Endometrium (tissue), 2 donors: ENCODE data around the gene TPI1.
"Not testable (repeated sequence)": the region's sequence is repeated elsewhere in the genome, so short reads cannot be mapped to it uniquely, and the experiment has no call there.

Source experiments
- FAIRE-seq: peaks from 2 replicates; lab custom pipeline; 2012; peaks lifted over from hg19 to GRCh38; lab: Jason Lieb, UNC
- donor health status: control.
- donor health status: control.

Gene TPI1

GRCh38 chr12:6894321-6894720 is 27.0 kb downstream of the TPI1 start:
- FAIRE-seq: no peak

DNA sequence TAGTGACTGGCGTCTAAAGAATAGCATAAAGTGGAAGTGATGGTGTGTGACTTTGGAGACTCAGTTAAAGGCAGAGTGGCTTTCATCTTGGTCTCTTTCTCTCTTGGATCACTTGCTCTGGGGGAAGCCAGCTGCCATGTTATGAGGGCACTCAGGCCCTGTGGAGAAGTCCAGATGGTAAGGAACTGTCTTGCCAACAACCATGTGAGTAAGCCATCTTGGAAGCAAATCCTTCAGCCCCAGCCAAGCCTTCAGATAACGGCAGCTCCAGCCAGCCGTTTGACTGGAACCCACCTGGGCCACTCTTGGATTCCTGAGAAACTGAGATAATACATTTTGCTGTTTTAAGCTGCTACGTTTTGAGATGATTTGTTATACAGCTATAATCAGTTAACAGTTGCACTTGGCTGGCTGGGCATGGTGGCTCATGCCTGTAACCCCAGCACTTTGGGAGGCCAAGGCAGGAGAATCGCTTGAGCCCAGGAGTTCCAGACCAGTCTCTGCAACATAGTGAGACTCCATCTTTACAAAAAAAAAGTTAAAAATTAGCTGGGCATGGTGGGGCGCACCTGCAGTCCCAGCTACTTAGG is 29.6 kb downstream of the TPI1 start:
- FAIRE-seq: no peak

GRCh38 chr12:6899427-6899826 is 32.1 kb downstream of the TPI1 start:
- FAIRE-seq: no peak

GRCh38 chr12:6899837-6900519 is 32.6 kb downstream of the TPI1 start:
- FAIRE-seq: no peak

- FAIRE-seq: no peak
These were observed 35.1 kb downstream of the TPI1 start for GRCh38 chr12:6902448-6902847.

GRCh38 chr12:6903722-6904121 is 36.4 kb downstream of the TPI1 start:
- no peak for FAIRE-seq

GRCh38 chr12:6904280-6905276 is 37.2 kb downstream of the TPI1 start, which contains the start of gene LRRC23:
Gene LRRC23, plus strand, starts transcription at chr12:6904822. Its CDS starts 812 bp downstream, at chr12:6905634.
- FAIRE-seq: peak; percentile 96

DNA sequence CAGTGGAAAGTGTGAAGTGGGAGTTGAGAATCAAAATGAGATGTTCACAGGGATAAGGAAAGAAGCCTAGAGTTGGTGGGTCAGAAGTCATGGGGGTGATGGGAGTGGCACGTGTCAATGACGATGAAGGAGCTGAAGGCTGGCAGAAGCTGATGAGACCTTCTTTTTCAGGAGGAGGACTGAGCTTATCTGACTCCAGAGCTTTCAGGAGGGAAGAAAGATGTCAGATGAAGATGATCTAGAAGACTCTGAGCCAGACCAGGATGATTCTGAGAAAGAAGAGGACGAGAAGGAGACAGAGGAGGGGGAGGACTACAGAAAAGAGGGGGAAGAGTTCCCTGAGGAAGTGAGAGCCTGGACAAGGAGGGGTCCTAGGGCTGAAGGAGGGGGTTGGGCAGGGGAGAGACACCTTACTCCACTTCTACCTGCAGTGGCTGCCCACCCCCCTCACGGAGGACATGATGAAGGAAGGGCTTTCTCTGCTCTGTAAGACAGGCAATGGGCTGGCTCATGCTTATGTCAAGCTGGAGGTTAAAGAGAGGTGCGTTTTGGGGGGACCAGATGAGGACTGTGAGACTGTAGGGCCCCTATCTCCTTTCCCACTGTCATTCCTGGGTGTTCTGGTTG is 38.2 kb downstream of the TPI1 start:
- FAIRE-seq: no peak

- not testable (repeated sequence) for FAIRE-seq
These were observed 40.8 kb downstream of the TPI1 start for GRCh38 chr12:6908141-6908540.

DNA sequence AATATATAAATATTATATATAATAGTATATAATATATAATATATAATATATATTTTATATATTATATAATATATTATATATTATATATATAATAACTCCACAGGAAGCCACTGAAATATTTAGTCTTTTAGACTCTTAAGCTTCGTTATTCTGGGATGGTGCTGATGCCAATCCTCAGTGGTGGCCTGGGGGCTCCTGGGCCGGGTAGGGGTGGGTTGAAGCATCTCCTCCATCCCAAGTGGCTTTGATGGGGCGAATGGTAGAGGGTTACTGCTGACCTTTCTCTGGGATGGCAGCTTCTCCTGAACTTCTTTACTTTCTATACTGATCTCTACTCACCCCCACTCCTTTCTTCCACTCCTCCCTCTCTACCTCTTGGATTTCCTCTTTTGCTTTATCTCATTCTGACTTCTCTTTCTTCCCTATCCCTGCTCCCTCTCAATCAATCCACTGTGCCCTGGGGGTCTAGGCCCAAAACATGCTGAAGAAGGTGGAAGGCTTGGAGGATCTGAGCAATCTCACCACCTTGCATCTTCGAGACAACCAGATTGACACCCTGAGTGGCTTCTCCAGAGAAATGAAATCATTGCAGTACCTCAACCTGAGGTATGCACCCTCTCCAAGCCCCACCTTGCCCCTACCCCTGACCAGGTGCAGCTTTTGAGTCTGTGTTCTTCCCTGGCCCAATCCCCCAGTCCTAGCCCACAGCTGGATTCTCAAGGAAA is 42.3 kb downstream of the TPI1 start:
- no peak for FAIRE-seq

GRCh38 chr12:6912164-6912935 is 45.0 kb downstream of the TPI1 start:
- FAIRE-seq: no peak

GRCh38 chr12:6914246-6914946 is 47.1 kb downstream of the TPI1 start, which contains the start of gene ENO2:
Gene ENO2, plus strand, starts transcription at chr12:6914580. Its CDS starts 1,253 bp downstream, at chr12:6915833.
- FAIRE-seq: no peak

DNA sequence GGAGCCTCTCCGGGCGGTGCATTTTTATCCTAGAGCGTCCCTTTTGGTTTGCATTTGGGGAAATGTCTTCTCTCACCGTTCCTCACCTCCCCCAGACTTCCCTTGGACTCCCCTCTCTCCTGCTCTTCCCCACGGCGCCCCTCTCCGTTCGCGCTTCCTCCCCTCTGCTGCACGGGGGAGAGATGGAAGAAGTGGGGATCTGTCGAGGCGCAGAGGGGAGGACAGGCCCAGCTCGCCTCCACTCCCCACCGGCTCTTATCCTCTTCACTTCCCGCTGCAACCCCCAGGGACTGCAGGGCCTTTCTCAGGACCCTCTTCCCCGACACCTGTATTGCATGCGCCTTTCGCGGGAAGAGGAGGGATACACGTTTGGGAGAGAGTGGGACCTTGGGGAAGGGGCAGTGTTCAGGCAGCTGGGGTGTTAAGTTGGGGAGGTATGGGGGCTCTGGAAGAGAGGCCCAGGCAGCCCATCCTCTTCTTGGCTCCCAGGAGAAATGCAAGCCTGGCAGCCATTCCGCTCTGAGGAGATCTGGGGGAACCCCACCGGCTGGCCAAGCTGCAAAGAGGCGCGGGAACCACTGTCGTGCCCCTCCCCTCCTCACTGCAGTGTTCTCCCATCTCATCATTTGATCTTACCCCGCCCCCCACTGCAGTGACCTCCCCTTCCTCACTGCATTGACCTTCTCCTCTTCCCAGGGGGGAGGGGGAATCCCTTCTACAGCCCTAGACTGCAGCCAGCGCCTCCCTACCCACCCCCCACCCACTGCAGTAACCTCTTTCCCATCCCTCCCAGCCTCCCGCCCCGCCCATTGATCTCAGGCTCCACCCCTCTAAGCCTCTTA is 47.8 kb downstream of the TPI1 start:
- no peak for FAIRE-seq

DNA sequence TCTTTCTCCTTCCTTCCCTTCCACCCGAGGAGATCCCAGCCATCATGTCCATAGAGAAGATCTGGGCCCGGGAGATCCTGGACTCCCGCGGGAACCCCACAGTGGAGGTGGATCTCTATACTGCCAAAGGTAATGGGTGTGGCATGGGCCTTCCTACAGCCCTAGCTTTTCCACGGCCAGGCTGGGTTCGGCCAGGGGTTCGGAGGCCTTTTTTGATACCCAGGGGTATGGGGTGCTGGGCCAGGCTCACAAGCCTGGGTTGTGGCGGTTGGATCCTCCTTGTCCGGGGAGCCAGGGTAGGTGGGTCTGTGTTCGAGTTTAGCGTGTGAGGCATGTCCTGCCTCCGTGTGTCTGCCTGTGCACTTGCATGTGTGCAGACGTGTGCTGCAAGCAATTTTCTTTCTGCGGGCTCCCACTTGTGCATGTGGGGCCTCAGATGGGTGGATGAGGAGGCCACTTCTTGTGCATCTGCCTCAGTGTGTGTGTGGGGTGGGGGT is 48.5 kb downstream of the TPI1 start:
- no peak for FAIRE-seq

DNA sequence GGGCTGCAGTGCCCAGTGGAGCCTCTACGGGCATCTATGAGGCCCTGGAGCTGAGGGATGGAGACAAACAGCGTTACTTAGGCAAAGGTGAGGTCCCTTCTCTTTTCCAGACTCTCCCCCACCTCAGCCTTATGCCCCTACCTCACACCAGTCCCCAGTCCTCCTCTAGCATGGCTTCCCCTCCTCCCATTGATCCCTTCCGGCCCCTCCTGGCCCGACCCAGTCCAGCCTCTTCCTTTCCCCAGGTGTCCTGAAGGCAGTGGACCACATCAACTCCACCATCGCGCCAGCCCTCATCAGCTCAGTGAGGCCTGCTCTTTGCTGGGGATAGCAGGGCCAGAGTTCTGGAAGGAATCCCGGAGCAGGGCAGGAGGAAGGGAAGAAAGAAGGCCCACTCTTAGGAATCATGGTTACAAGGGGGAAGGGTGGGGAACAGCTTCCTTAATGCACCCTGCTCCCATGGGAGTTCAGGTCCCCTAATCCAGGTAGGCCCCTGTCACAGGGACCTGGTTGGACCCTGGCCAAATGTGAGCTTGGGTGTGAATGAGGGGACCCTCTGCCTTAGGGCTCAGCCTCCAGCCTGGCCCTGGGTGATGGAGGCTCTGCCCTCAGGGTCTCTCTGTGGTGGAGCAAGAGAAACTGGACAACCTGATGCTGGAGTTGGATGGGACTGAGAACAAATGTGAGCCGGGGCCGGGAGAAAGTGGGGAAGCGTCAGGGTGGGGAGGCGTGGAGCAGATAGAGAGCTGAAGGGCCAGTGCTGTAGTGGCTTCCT is 49.3 kb downstream of the TPI1 start:
- FAIRE-seq: no peak

DNA sequence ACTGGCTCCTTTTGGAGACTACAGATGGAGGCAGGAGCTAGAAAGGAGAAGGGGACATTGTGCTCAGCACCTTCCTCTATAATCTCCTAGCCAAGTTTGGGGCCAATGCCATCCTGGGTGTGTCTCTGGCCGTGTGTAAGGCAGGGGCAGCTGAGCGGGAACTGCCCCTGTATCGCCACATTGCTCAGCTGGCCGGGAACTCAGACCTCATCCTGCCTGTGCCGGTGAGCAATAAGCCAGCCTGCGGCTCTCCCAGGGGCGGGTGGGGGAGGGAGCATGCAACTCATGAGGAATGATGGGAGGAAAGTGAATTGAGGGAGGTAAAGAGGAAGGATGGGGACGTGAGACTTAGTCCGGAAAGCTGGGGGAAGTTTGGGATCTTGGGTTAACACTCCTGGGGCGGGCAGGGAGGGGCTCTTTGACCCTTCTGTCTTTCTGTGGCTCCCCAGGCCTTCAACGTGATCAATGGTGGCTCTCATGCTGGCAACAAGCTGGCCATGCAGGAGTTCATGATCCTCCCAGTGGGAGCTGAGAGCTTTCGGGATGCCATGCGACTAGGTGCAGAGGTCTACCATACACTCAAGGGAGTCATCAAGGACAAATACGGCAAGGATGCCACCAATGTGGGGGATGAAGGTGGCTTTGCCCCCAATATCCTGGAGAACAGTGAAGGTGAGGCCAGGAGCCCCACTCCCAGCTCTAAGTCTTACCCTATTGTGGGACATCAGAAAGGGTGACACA is 50.3 kb downstream of the TPI1 start:
- no peak for FAIRE-seq

DNA sequence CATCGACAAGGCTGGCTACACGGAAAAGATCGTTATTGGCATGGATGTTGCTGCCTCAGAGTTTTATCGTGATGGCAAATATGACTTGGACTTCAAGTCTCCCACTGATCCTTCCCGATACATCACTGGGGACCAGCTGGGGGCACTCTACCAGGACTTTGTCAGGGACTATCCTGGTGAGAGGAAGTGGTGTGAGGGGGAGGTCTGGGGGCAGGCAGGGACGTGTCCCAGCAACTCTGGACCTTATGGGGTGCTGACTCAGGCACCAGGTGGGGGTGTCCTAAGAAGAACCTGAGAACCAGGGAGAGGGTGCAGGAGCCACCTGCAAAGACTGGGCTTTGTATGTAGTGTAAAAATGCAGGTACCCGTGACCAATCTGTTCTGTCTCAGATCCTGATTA is 52.3 kb downstream of the TPI1 start:
- FAIRE-seq: no peak
